Heart left ventricle (tissue), 13 donors: Measurements from ENCODE around the gene EPHB1.

Source experiments
- CTCF ChIP-seq, 12 donors: fragments of 200-600 bp; sonication (generic) in 4 of 12; IDR thresholded peaks; one replicate each; pipeline versions ENCODE4 v1.5.0 to v1.8.0; 2018 to 2022; ENCODE audit warnings: antibody characterized with exemption in 12 of 12, mild to moderate bottlenecking in 5 of 12
- POLR2A ChIP-seq, 2 donors: fragments of 450-650 bp; IDR thresholded peaks; one replicate each; pipeline ENCODE4 v1.6.1; 2017; ENCODE audit warnings: antibody characterized with exemption in 2 of 2, mild to moderate bottlenecking in 2 of 2, moderate library complexity in 2 of 2
- donor health status: ischemic (EF 13 %, LVEDD 7.1; RV severe dilation, severe dysfunction).
- donor health status: DM: no; HTN: yes; CAD: no.
- donor health status: DM: no; HTN: no; CAD: no.
- donor health status: ischemic (EF 25% LVEDD 6.9; RV normal size, moderate dysfunction).
- donor health status: ischemic (EF 25% LVEDD 5.7; RV mildly dilated, moderate dysfunction).
- donor health status: ischemic (EF 35%, LVEDD 5.7; RV mildly dilated, moderate dysfunction).
- donor health status: nonischemic (EF 11% LVEDD 7.7; RV severe dilation, severe dysfunction).
- donor health status: DM: yes; HTN: yes; CAD: no.
- donor health status: PGD.
- donor health status: ischemic (EF 29% LVEDD 5.4; RV normal size, mild dysfunction).
- donor health status: nonischemic (EF 23%, LVEDD 6.1; RV moderate dilation, normal function).

- TF ChIP-seq CTCF (IDR thresholded peaks at IDR 0.05) (no peak), POLR2A (IDR thresholded peaks at IDR 0.05) (no peak)
Observed at GRCh38 chr3:135009014-135009413, 214.0 kb downstream of the EPHB1 start.
